HG03064 (cell line): ENCODE results near the gene PCDHA4.
"Not testable (repeated sequence)": the region's sequence is repeated elsewhere in the genome, so short reads cannot be mapped to it uniquely, and the experiment has no call there.

ENCODE experiments used
- ATAC-seq: cut with Tn5 transposase; IDR thresholded peaks from one replicate; pipeline ENCODE4 v1.9.1; 2021; ENCODE audit warnings: low read depth; ENCODE audit not compliant: unreplicated experiment

The PCDHA4 gene

GRCh38 chr5:140821375-140822280 is 14.8 kb downstream of the PCDHA4 start, which contains the start of gene PCDHA5:
PCDHA5 (plus strand) TSS chr5:140821613.
- no peak for ATAC-seq

GRCh38 chr5:140822281-140822629 is 15.4 kb downstream of the PCDHA4 start:
- no peak for ATAC-seq

GRCh38 chr5:140822969-140823368 is 16.1 kb downstream of the PCDHA4 start:
- not testable (repeated sequence) for ATAC-seq

GRCh38 chr5:140823475-140823874 is 16.6 kb downstream of the PCDHA4 start:
- no peak for ATAC-seq

GRCh38 chr5:140827704-140828361 is 21.0 kb downstream of the PCDHA4 start, which contains the start of gene PCDHA6:
PCDHA6 (plus strand) TSS chr5:140827960; CDS start chr5:140828092, 132 bp downstream.
- no peak for ATAC-seq

- no peak for ATAC-seq
Measured at GRCh38 chr5:140828362-140828737, 21.5 kb downstream of the PCDHA4 start.

- ATAC-seq, result not testable (repeated sequence)
Measured at GRCh38 chr5:140829511-140830501, 22.9 kb downstream of the PCDHA4 start.

GRCh38 chr5:140833993-140834392 is 27.1 kb downstream of the PCDHA4 start, which contains the start of gene PCDHA7:
PCDHA7 (plus strand) TSS chr5:140834269; CDS start chr5:140834384, 115 bp downstream.
- ATAC-seq, result no peak

- ATAC-seq, result not testable (repeated sequence)
Measured at GRCh38 chr5:140834439-140835008, 27.7 kb downstream of the PCDHA4 start.

- no peak for ATAC-seq
Measured at GRCh38 chr5:140835622-140836510, 29.0 kb downstream of the PCDHA4 start.

GRCh38 chr5:140840978-140841962 is 34.4 kb downstream of the PCDHA4 start, which contains the start of gene PCDHA8:
PCDHA8 (plus strand) TSS chr5:140841187; CDS start chr5:140841322, 135 bp downstream.
- ATAC-seq, result no peak

GRCh38 chr5:140842798-140843733 is 36.2 kb downstream of the PCDHA4 start:
- ATAC-seq, result no peak

- not testable (repeated sequence) for ATAC-seq
Measured at GRCh38 chr5:140848139-140849102, 41.6 kb downstream of the PCDHA4 start, which contains the start of gene PCDHA9. PCDHA9 (plus strand) TSS chr5:140848382; CDS start chr5:140848496, 114 bp downstream.

GRCh38 chr5:140849831-140850634 is 43.2 kb downstream of the PCDHA4 start:
- not testable (repeated sequence) for ATAC-seq
